ENCODE measurements around the gene ZNF319.

ZNF319 gene

GRCh38 chr16:58036943-58037342 is 36.5 kb upstream of the ZNF319 start:
- DNase-seq, result no peak

GRCh38 chr16:58035356-58036170 is 35.1 kb upstream of the ZNF319 start:
- DNase-seq, result peak; percentile 43

- no peak for DNase-seq
Observed at GRCh38 chr16:58034774-58035173, 34.3 kb upstream of the ZNF319 start.

- no peak for DNase-seq
Observed at GRCh38 chr16:58034128-58034685, 33.7 kb upstream of the ZNF319 start.

GRCh38 chr16:58032710-58033293 is 32.3 kb upstream of the ZNF319 start:
- peak; percentile 61 for DNase-seq

GRCh38 chr16:58031016-58031800 is 30.7 kb upstream of the ZNF319 start:
- no peak for DNase-seq

GRCh38 chr16:58030136-58030840 is 29.8 kb upstream of the ZNF319 start:
- DNase-seq, result no peak

- DNase-seq, result no peak
Observed at GRCh38 chr16:58029410-58029809, 28.9 kb upstream of the ZNF319 start.

GRCh38 chr16:58028541-58029070 is 28.1 kb upstream of the ZNF319 start:
- DNase-seq, result no peak

GRCh38 chr16:58027916-58028455 is 27.5 kb upstream of the ZNF319 start:
- no peak for DNase-seq

- DNase-seq, result peak; percentile 56
Observed at GRCh38 chr16:58027161-58027915, 26.9 kb upstream of the ZNF319 start.

GRCh38 chr16:58026705-58027160 is 26.3 kb upstream of the ZNF319 start:
- DNase-seq, result no peak

GRCh38 chr16:58026139-58026704 is 25.8 kb upstream of the ZNF319 start:
- peak; percentile 84 for DNase-seq

GRCh38 chr16:58025351-58026138 is 25.1 kb upstream of the ZNF319 start, which contains the start of gene MMP15:
TSS of gene MMP15 (plus strand) at chr16:58025754. CDS start at chr16:58026351, 597 bp downstream.
- DNase-seq, result peak; percentile 90

- DNase-seq, result no peak
Observed at GRCh38 chr16:58024486-58025350, 24.2 kb upstream of the ZNF319 start.

GRCh38 chr16:58022601-58023371 is 22.3 kb upstream of the ZNF319 start:
- peak; percentile 72 for DNase-seq

- DNase-seq, result no peak
Observed at GRCh38 chr16:58021661-58022551, 21.4 kb upstream of the ZNF319 start.

Data from eye (tissue), 1 donor.